ENCODE results near the gene ZNF79. TPM values are rescaled to one million over a fixed set of nuclear protein-coding genes. Genes with fewer than 3 reads are reported as not detected.
A peak's percentile ranks its signal among the peaks of the same experiment; 100 is the strongest.

Gene ZNF79
- total and polyA plus RNA-seq, 3 experiments from 2014 or later: 6.8 to 19.7 (median 19.1) TPM

DNA sequence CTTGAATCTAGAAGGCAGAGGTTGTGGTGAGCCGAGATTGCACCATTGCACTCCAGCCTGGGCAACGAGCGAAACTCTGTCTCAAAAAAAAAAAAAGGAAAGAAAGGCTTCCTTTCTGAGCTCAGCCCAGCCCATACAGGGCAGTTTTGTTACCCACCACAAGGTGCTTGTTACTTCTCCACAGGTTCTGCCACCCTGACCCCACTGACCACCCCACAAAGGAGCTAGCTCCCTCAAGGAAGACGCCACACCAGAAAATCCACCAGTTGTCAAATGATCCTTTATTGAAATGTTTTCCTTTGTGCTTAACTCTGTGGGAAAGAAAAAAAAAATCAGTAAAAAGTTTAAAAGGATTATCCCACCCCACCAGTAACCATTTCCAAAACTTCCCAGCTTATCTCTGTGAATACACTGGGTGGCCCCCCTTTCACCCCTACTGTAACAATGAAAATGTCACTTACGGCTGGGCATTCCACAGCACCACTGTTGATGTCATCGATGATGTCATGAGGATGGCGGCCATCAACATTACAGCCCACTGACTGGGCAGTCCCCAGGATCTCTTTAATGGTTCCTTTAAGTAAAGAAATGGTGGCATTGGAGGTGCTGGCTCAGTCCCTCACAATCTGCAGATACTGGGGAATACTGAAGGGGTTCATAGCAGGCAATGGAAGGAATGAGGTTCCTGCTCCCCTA is 23.4 kb downstream of the ZNF79 start:
- DNase-seq: no peak
- Histone ChIP-seq H3K27ac (ENCODE audit: low read depth, low read length) (no peak overlapping the region), H3K9me3 (ENCODE audit: low read length) (no peaks in the 10 kb centered on the region), H3K4me3 (ENCODE audit: low read length) (no peak overlapping the region), H3K36me3 (ENCODE audit: insufficient read depth, low read length) (peaks cover 58% of the 10 kb centered on the region), H3K4me1 (ENCODE audit: insufficient read depth, low read length) (peaks cover 28% of the 10 kb centered on the region), H3K27me3 (ENCODE audit: insufficient read depth, low read length, poor library complexity, severe bottlenecking) (no peaks in the 10 kb centered on the region)
- CTCF ChIA-PET: no interaction called here
- Mint-ChIP-seq H3K4me3 (peak overlapping the region in 3 of 7 donors; percentile 45 to 95 (median 46)), H3K4me1 (peaks cover 34 to 48% (median 43%) of the 10 kb centered on the region in 3 donors), H3K27ac (peak overlapping the region in 7 of 8 donors; percentile 56 to 97 (median 92)), H3K36me3 (peaks cover 7 to 88% (median 26%) of the 10 kb centered on the region in 3 donors), H3K9me3 (no peaks in the 10 kb centered on the region), H3K27me3 (no peaks in the 10 kb centered on the region)
- POLR2A ChIA-PET: interaction anchor here (0.6 kb wide), 1 partner anchor 76 kb away, joined by 3 read pairs; no protein-coding TSS in a partner anchor

DNA sequence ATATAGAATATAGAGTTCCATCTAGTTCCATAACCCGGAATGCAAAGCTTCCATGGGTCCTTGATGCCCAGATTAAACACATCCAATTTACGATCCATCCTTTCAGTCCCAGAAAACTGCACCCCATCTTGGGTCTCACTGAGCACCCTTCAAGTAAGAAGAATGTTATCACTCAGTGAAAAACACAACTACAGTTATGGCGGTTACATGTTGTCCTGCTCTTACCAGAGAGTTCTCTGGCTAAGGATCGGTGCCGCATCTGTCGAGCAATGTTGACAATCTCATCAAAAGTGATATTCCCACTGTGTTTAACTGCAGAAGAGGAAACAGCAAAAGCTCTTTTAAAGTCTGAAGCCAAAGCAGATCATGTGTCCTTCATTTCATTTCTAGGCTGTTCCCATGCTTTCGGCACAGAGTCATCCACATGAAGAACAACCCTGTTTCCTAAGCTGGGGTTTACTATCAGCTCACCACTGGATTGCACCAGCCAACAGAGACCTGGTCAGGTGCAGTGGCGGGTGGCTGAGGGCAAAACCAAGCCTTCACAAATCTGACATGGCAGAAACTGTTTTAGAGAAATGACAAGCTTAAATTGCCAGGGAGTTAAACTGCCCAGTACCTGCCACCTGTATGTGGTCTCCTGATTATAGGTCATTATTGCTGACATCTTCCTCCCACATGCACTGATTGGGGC is 24.1 kb downstream of the ZNF79 start:
- H3K27ac ChIP-seq (ENCODE audit: low read depth, low read length): no peak overlapping the region
- no peak for DNase-seq

DNA sequence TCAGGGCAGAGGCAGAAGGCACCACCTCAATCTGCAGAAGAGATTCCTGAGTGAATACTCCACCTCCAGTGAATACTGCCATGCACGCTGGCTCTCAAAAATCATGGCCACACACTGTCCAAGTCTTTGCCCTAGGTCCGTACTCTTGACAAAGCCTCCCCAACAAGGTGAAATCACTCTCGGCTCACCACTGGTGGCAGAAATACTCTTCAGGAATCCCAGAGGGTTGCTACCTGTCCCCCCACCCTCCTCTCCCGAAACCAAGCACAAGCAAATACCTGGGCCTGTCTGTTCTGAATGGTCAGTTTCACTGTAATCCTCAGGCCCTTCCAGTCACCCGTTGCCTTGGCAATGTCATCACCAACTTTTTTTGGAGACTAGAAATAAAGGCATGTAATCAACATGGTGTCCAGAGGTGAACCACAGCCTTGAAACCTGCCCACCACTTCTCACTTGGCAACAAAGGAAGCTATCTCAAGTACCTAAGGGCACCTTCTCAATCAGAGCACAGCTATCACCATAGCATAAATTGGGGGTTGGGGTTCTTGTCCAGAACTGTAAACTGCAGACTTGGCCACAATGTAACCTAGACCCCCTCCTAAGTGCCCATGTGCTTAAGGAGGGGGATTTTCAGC is 25.3 kb downstream of the ZNF79 start:
- Histone ChIP-seq H3K27ac (ENCODE audit: low read depth, low read length) (peak overlapping the region; percentile 94), H3K36me3 (ENCODE audit: insufficient read depth, low read length) (peaks cover 47% of the 10 kb centered on the region), H3K4me3 (ENCODE audit: low read length) (peak overlapping the region; percentile 98), H3K9me3 (ENCODE audit: low read length) (no peaks in the 10 kb centered on the region), H3K27me3 (ENCODE audit: insufficient read depth, low read length, poor library complexity, severe bottlenecking) (no peaks in the 10 kb centered on the region), H3K4me1 (ENCODE audit: insufficient read depth, low read length) (peaks cover 30% of the 10 kb centered on the region)
- peak overlapping the region; percentile 83 to 99 (median 95) for H3K27ac Mint-ChIP-seq
- ChIA-PET POLR2A (no interaction called here), CTCF (interaction anchor here (2.5 kb wide), 1 partner anchor 224 kb away, joined by 9 read pairs; no protein-coding TSS in a partner anchor)
- no peaks in the 10 kb centered on the region for H3K27me3 Mint-ChIP-seq
- H3K36me3 Mint-ChIP-seq: peaks cover under 1 to 79% (median 19%) of the 10 kb centered on the region in 3 donors
- no peak for DNase-seq
- H3K9me3 Mint-ChIP-seq: no peaks in the 10 kb centered on the region
- H3K4me1 Mint-ChIP-seq: peaks cover 36 to 51% (median 50%) of the 10 kb centered on the region in 3 donors
- H3K4me3 Mint-ChIP-seq: peak overlapping the region; percentile 95 to 99 (median 97)

More for the DNA sequence above, 24.1 kb downstream of the ZNF79 start:
- Mint-ChIP-seq H3K36me3 (peaks cover 7 to 83% (median 23%) of the 10 kb centered on the region in 3 donors), H3K4me3 (peak overlapping the region in 6 of 7 donors; percentile 24 to 97 (median 96)), H3K27ac (peak overlapping the region; percentile 70 to 97 (median 94)), H3K9me3 (no peaks in the 10 kb centered on the region), H3K27me3 (no peaks in the 10 kb centered on the region), H3K4me1 (peaks cover 36 to 51% (median 46%) of the 10 kb centered on the region in 3 donors)
- Histone ChIP-seq H3K4me1 (ENCODE audit: insufficient read depth, low read length) (peaks cover 30% of the 10 kb centered on the region), H3K4me3 (ENCODE audit: low read length) (no peak overlapping the region), H3K27me3 (ENCODE audit: insufficient read depth, low read length, poor library complexity, severe bottlenecking) (no peaks in the 10 kb centered on the region), H3K9me3 (ENCODE audit: low read length) (no peaks in the 10 kb centered on the region), H3K36me3 (ENCODE audit: insufficient read depth, low read length) (peaks cover 54% of the 10 kb centered on the region)
- ChIA-PET CTCF (no interaction called here), POLR2A (interaction anchor here (0.5 to 0.7 kb wide), 3 partner anchors 12 to 220 kb away, joined by 3 read pairs; no protein-coding TSS in a partner anchor)

DNA sequence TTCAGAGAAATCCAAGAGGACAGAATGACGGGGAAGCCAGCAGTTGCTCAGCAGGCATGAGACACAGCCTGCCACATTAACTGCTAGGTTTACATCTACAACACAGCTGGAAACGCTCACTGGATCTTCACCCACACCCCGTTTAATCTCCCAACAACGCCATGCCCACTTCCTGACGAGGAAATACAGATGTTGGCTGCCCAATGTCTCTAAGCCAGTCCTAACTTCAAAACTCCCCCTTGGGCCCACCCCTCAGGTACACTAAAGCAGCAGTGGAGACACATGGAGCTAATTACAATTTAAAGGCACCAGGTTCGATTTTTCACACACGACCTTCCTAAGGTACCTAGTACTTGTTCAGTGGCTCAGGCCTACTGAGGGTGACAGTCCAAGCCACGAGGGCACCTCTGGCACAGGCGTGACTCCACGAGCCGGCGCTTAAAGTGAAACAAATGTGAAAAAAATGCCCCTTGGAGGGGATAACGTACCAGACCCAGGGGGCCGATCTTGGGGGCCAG is 26.1 kb downstream of the ZNF79 start:
- H3K27me3 Mint-ChIP-seq: no peaks in the 10 kb centered on the region
- peak overlapping the region; percentile 83 to 99 (median 96) for H3K27ac Mint-ChIP-seq
- peaks cover 36 to 51% (median 50%) of the 10 kb centered on the region in 3 donors for H3K4me1 Mint-ChIP-seq
- peak overlapping the region; percentile 98 for H3K4me3 ChIP-seq (ENCODE audit: low read length)
- peaks cover 39% of the 10 kb centered on the region for H3K36me3 ChIP-seq (ENCODE audit: insufficient read depth, low read length)
- H3K27me3 ChIP-seq (ENCODE audit: insufficient read depth, low read length, poor library complexity, severe bottlenecking): no peaks in the 10 kb centered on the region
- CTCF ChIA-PET: interaction anchor here (0.8 to 2.5 kb wide), 5 partner anchors 10 to 225 kb away, joined by 3 to 9 read pairs (median 4); partner anchors contain the start of genes SLC2A8 and ZNF79
- H3K4me1 ChIP-seq (ENCODE audit: insufficient read depth, low read length): peaks cover 30% of the 10 kb centered on the region
- H3K4me3 Mint-ChIP-seq: peak overlapping the region; percentile 95 to 99 (median 97)
- DNase-seq: peak in 2 of 5 donors; percentile 17 to 50
- POLR2A ChIA-PET: interaction anchor here (0.6 to 2.3 kb wide), 13 partner anchors 9 to 335 kb away, joined by 3 to 18 read pairs (median 4); partner anchors contain the start of genes CDK9, SLC2A8 and ZNF79
- H3K9me3 ChIP-seq (ENCODE audit: low read length): no peaks in the 10 kb centered on the region
- peaks cover 0 to 76% (median 16%) of the 10 kb centered on the region in 3 donors for H3K36me3 Mint-ChIP-seq
- H3K9me3 Mint-ChIP-seq: no peaks in the 10 kb centered on the region
- peak overlapping the region; percentile 94 for H3K27ac ChIP-seq (ENCODE audit: low read depth, low read length)

DNA sequence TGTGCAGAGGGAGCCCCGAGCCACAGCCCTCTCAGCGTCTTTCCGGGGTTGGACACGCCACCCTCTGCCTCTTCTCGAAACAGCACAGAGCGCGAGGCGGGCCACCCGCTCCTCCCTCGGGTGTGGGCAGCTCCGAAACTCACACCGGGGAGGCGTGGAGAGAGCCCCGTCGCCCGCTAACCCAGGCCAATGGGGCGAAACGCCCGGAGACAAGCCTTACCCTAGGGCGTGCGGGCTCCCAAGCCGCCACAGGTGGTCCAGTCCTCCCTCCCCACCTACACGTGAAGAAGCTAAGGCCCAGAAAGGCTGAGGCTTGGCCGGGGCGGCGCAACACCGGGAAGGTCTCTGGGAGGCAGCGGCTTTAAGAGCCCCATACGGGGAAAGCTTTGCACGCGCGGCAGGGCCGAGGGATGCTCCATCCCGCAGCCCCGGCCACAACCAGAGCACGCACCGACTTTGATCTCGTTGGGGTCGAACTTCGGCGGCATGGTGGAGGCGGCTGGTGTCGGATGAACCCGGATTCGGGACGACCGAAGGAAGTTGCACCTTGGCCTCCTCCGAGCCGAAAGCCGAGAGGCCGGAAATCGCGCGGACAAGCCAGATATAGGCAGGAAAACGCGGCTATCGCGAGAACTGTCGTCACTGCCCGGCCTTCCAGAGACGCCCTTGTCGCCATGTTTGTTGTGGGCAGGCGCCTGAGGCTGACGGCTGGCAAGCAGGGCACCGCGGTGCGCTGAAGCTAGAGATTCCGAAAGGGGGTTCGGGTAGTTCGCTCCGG is 26.8 kb downstream of the ZNF79 start, which contains the start of the genes LRSAM1 and RPL12:
Gene LRSAM1 (plus strand): TSS at position 681 of the 778 bp plus-strand sequence. CDS start 3,018 bp downstream, outside the sequence.
Gene RPL12 (minus strand): TSS at position 577 of the 778 bp plus-strand sequence. CDS start 89 bp downstream, at position 488.
- Histone ChIP-seq H3K9me3 (ENCODE audit: low read length) (no peaks in the 10 kb centered on the region), H3K27ac (ENCODE audit: low read depth, low read length) (peak within 1 kb of the TSS; percentile 94), H3K36me3 (ENCODE audit: insufficient read depth, low read length) (peaks cover 36% of the 10 kb centered on the region), H3K4me1 (ENCODE audit: insufficient read depth, low read length) (peaks cover 30% of the 10 kb centered on the region), H3K4me3 (ENCODE audit: low read length) (peak within 1 kb of the TSS; percentile 98), H3K27me3 (ENCODE audit: insufficient read depth, low read length, poor library complexity, severe bottlenecking) (no peaks in the 10 kb centered on the region)
- CTCF ChIA-PET: interaction anchor here (0.6 to 2.5 kb wide), 8 partner anchors 10 to 1341 kb away, joined by 3 to 9 read pairs (median 4); partner anchors contain the start of genes SLC2A8 and ZNF79
- H3K36me3 Mint-ChIP-seq: peaks cover 0 to 74% (median 22%) of the 10 kb centered on the region in 3 donors
- POLR2A ChIA-PET: interaction anchor here (0.5 to 2.3 kb wide), 20 partner anchors 8 to 616 kb away, joined by 3 to 18 read pairs (median 4); partner anchors contain the start of genes CDK9, NAIF1, SH2D3C and SLC2A8
- no peaks in the 10 kb centered on the region for H3K9me3 Mint-ChIP-seq
- DNase-seq: peak; percentile 97 to 99 (median 98)
- no peaks in the 10 kb centered on the region for H3K27me3 Mint-ChIP-seq
- peak within 1 kb of the TSS; percentile 95 to 99 (median 97) for H3K4me3 Mint-ChIP-seq
- peak within 1 kb of the TSS; percentile 83 to 99 (median 96) for H3K27ac Mint-ChIP-seq
- H3K4me1 Mint-ChIP-seq: peaks cover 36 to 51% (median 50%) of the 10 kb centered on the region in 3 donors

DNA sequence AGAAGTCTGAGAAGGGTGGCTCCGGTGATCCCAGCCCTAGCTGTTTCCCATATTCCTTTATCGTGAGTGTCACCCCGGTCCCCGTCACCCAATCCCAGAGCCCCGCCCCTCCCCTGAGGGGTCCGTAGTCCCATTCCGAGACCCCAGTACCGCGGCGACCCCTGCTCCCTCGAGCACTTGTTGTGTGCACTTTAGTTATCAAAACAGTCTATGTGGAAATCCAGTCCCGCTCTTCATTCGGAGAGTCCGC is 27.4 kb downstream of the ZNF79 start:
- peaks cover 0 to 69% (median 19%) of the 10 kb centered on the region in 3 donors for H3K36me3 Mint-ChIP-seq
- Histone ChIP-seq H3K27me3 (ENCODE audit: insufficient read depth, low read length, poor library complexity, severe bottlenecking) (no peaks in the 10 kb centered on the region), H3K4me3 (ENCODE audit: low read length) (peak overlapping the region; percentile 98), H3K36me3 (ENCODE audit: insufficient read depth, low read length) (peaks cover 32% of the 10 kb centered on the region), H3K27ac (ENCODE audit: low read depth, low read length) (peak overlapping the region; percentile 94), H3K9me3 (ENCODE audit: low read length) (no peaks in the 10 kb centered on the region), H3K4me1 (ENCODE audit: insufficient read depth, low read length) (peaks cover 30% of the 10 kb centered on the region)
- H3K4me1 Mint-ChIP-seq: peaks cover 36 to 51% (median 50%) of the 10 kb centered on the region in 3 donors
- H3K27me3 Mint-ChIP-seq: no peaks in the 10 kb centered on the region
- peak overlapping the region; percentile 95 to 99 (median 97) for H3K4me3 Mint-ChIP-seq
- ChIA-PET CTCF (interaction anchor here (0.6 to 2.5 kb wide), 3 partner anchors 133 to 241 kb away, joined by 3 to 9 read pairs (median 4); no protein-coding TSS in a partner anchor), POLR2A (interaction anchor here (0.5 to 2.3 kb wide), 12 partner anchors 11 to 616 kb away, joined by 3 to 18 read pairs (median 3); partner anchors contain the start of genes NAIF1, SLC2A8 and ZNF79)
- no peak for DNase-seq
- H3K27ac Mint-ChIP-seq: peak overlapping the region; percentile 83 to 99 (median 96)
- no peaks in the 10 kb centered on the region for H3K9me3 Mint-ChIP-seq
